Measurements from ENCODE around the gene ARHGAP42. TPM values are rescaled to one million over a fixed set of nuclear protein-coding genes. Genes with fewer than 3 reads are reported as not detected.

Gene ARHGAP42
- total RNA-seq, 1 donor from 2014 or later, result 19.1 TPM

GRCh38 chr11:100955318-100955717, 268.2 kb downstream of the ARHGAP42 start:
- H3K9me3 Mint-ChIP-seq (ENCODE audit: unreplicated experiment), result no peaks in the 10 kb centered on the region
- no peak for DNase-seq (ENCODE audit: low spot score)
- H3K36me3 Mint-ChIP-seq (ENCODE audit: low read depth, unreplicated experiment), result no peaks in the 10 kb centered on the region
- H3K4me3 Mint-ChIP-seq (ENCODE audit: unreplicated experiment), result no peak overlapping the region
- no peaks in the 10 kb centered on the region for H3K4me1 Mint-ChIP-seq (ENCODE audit: unreplicated experiment)
- no peaks in the 10 kb centered on the region for H3K27me3 Mint-ChIP-seq (ENCODE audit: unreplicated experiment)
- H3K27ac Mint-ChIP-seq (ENCODE audit: unreplicated experiment), result no peak overlapping the region
- TF ChIP-seq CTCF (IDR thresholded peaks at IDR 0.05; ENCODE audit: unreplicated experiment), result no peak

DNA sequence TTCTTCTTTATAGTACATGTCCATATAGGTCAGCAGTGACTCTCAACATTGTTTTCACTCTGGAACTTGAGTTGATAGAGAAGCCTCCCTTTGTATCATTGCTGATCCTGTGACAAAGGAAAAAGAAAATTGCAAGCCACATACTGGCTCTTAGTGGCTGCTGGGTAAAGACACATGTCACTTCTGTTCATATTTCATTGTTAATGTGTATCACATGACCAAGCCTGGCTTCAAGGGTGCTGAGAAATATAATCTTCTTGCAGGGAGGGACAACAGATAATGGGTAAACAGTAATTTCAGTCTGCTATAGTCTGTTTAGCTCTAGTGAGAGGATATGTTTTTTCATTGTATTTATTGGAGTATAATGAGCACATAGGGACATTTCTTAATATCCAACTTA, 269.3 kb downstream of the ARHGAP42 start:
- Mint-ChIP-seq H3K4me1 (ENCODE audit: unreplicated experiment) (no peaks in the 10 kb centered on the region), H3K36me3 (ENCODE audit: low read depth, unreplicated experiment) (no peaks in the 10 kb centered on the region), H3K9me3 (ENCODE audit: unreplicated experiment) (no peaks in the 10 kb centered on the region), H3K4me3 (ENCODE audit: unreplicated experiment) (no peak overlapping the region), H3K27me3 (ENCODE audit: unreplicated experiment) (no peaks in the 10 kb centered on the region), H3K27ac (ENCODE audit: unreplicated experiment) (no peak overlapping the region)
- no peak for DNase-seq (ENCODE audit: low spot score)
- no peak for TF ChIP-seq CTCF (IDR thresholded peaks at IDR 0.05; ENCODE audit: unreplicated experiment)

DNA sequence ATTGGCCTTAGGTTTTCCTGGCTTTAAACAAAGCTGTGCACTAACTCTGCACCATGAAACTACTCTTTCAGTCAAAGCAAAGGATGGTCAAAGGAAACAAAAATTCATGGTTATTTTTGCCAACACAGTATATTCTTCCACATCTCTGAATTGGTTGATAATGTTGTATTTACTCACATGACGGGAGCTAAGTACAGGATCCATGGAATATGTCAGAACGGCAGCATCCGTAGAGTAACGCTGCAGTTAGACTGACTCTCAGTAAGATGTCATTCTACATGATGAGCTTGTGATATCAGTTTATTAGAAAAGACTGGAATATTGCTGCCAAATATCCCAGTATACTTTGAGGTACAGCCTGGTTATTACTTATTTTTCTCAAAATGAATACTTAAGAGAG, 270.4 kb downstream of the ARHGAP42 start:
- Mint-ChIP-seq H3K4me3 (ENCODE audit: unreplicated experiment) (no peak overlapping the region), H3K4me1 (ENCODE audit: unreplicated experiment) (no peaks in the 10 kb centered on the region), H3K27me3 (ENCODE audit: unreplicated experiment) (no peaks in the 10 kb centered on the region), H3K27ac (ENCODE audit: unreplicated experiment) (no peak overlapping the region), H3K36me3 (ENCODE audit: low read depth, unreplicated experiment) (no peaks in the 10 kb centered on the region), H3K9me3 (ENCODE audit: unreplicated experiment) (no peaks in the 10 kb centered on the region)
- DNase-seq (ENCODE audit: low spot score), result no peak
- no peak for TF ChIP-seq CTCF (IDR thresholded peaks at IDR 0.05; ENCODE audit: unreplicated experiment)

- Mint-ChIP-seq H3K4me3 (ENCODE audit: unreplicated experiment) (no peak overlapping the region), H3K27me3 (ENCODE audit: unreplicated experiment) (no peaks in the 10 kb centered on the region), H3K4me1 (ENCODE audit: unreplicated experiment) (no peaks in the 10 kb centered on the region), H3K27ac (ENCODE audit: unreplicated experiment) (no peak overlapping the region), H3K36me3 (ENCODE audit: low read depth, unreplicated experiment) (peaks cover 13% of the 10 kb centered on the region), H3K9me3 (ENCODE audit: unreplicated experiment) (no peaks in the 10 kb centered on the region)
- DNase-seq (ENCODE audit: low spot score), result no peak
- TF ChIP-seq CTCF (IDR thresholded peaks at IDR 0.05; ENCODE audit: unreplicated experiment), result no peak
These were observed 274.5 kb downstream of the ARHGAP42 start for GRCh38 chr11:100961633-100962032.

DNA sequence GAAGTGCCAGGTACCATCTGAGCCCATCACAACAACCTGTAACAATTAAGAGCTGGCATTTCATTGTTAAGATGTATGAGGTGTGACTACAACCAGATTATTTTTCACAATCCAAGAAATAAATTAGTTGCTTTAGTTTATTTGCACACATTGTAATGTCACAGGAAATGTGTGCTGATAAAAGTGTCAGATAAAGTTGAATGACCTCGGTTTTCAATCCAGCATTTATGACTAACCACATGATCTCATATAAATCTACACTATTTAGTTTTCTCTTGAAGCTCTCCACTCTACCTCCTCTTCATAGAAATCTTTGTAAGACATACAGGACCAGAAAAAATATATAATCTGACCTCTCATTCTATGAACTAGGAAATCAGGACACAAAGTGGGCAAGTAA, 276.3 kb downstream of the ARHGAP42 start:
- Mint-ChIP-seq H3K27me3 (ENCODE audit: unreplicated experiment) (no peaks in the 10 kb centered on the region), H3K27ac (ENCODE audit: unreplicated experiment) (no peak overlapping the region), H3K4me1 (ENCODE audit: unreplicated experiment) (no peaks in the 10 kb centered on the region), H3K9me3 (ENCODE audit: unreplicated experiment) (no peaks in the 10 kb centered on the region), H3K36me3 (ENCODE audit: low read depth, unreplicated experiment) (peaks cover 13% of the 10 kb centered on the region), H3K4me3 (ENCODE audit: unreplicated experiment) (no peak overlapping the region)
- DNase-seq (ENCODE audit: low spot score), result no peak
- no peak for TF ChIP-seq CTCF (IDR thresholded peaks at IDR 0.05; ENCODE audit: unreplicated experiment)

All from endothelial cell (in vitro differentiated cells).